ENCODE data around the gene ZBED5.

The ZBED5 gene

DNA sequence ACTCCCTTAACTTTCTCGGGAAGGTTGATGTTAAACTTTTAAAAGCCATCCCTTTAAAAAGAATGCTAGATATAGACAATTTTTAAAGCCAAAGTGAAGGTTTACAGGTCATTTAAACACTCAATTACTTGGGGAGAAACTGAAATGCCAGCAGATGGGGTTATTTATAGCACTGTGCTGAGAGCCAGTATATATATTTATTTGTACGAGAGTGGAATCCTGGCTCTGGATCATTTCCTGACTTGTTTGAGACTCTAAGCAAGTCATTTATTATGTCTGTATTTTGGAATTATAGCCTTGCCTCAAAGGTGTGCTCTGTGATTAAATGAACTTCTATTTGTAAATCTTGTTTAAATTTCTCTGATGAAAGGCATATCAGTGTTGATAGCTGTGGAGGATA is 6.8 kb upstream of the ZBED5 start:
- TF ChIP-seq, protein P1, sequence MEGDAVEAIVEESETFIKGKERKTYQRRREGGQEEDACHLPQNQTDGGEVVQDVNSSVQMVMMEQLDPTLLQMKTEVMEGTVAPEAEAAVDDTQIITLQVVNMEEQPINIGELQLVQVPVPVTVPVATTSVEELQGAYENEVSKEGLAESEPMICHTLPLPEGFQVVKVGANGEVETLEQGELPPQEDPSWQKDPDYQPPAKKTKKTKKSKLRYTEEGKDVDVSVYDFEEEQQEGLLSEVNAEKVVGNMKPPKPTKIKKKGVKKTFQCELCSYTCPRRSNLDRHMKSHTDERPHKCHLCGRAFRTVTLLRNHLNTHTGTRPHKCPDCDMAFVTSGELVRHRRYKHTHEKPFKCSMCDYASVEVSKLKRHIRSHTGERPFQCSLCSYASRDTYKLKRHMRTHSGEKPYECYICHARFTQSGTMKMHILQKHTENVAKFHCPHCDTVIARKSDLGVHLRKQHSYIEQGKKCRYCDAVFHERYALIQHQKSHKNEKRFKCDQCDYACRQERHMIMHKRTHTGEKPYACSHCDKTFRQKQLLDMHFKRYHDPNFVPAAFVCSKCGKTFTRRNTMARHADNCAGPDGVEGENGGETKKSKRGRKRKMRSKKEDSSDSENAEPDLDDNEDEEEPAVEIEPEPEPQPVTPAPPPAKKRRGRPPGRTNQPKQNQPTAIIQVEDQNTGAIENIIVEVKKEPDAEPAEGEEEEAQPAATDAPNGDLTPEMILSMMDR (conservative IDR thresholded peaks at IDR 0.05; ENCODE audit: low read depth, low read length) = no peak
- DNase-seq (ENCODE audit: low read depth) = no peak
- no peak overlapping the region for H3K4me3 ChIP-seq (ENCODE audit: low read length)

GRCh38 chr11:10862446-10862845 is 4.6 kb upstream of the ZBED5 start:
- TF ChIP-seq, protein P1 (conservative IDR thresholded peaks at IDR 0.05; ENCODE audit: low read depth, low read length) = no peak
- no peak for DNase-seq (ENCODE audit: low read depth)
- no peak overlapping the region for H3K4me3 ChIP-seq (ENCODE audit: low read length)

- TF ChIP-seq, protein P1 (conservative IDR thresholded peaks at IDR 0.05; ENCODE audit: low read depth, low read length) = no peak
- H3K4me3 ChIP-seq (ENCODE audit: low read length) = no peak overlapping the region
- DNase-seq (ENCODE audit: low read depth) = no peak
These were observed 3.9 kb upstream of the ZBED5 start for GRCh38 chr11:10861799-10862198.

DNA sequence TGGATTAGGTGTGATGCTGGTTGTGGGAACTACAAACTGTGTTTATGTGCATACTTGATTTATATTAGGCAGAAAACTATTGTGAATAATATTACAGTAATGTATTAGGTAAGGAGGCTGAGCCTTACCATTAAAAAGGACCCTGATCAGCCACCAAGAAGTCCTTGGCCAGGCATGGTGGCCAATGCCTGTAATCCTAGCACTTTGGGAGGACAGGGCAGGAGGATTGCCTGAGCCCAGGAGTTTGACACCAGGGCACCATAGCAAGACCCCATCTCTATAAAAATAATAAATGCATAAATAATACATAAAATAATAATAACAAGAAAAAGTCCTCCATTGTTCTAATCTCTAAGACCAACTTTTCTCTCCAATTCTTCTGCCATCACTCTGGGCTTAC is 3.2 kb upstream of the ZBED5 start:
- no peak for DNase-seq (ENCODE audit: low read depth)
- H3K4me3 ChIP-seq (ENCODE audit: low read length) = no peak overlapping the region
- TF ChIP-seq, protein P1 (conservative IDR thresholded peaks at IDR 0.05; ENCODE audit: low read depth, low read length) = no peak

DNA sequence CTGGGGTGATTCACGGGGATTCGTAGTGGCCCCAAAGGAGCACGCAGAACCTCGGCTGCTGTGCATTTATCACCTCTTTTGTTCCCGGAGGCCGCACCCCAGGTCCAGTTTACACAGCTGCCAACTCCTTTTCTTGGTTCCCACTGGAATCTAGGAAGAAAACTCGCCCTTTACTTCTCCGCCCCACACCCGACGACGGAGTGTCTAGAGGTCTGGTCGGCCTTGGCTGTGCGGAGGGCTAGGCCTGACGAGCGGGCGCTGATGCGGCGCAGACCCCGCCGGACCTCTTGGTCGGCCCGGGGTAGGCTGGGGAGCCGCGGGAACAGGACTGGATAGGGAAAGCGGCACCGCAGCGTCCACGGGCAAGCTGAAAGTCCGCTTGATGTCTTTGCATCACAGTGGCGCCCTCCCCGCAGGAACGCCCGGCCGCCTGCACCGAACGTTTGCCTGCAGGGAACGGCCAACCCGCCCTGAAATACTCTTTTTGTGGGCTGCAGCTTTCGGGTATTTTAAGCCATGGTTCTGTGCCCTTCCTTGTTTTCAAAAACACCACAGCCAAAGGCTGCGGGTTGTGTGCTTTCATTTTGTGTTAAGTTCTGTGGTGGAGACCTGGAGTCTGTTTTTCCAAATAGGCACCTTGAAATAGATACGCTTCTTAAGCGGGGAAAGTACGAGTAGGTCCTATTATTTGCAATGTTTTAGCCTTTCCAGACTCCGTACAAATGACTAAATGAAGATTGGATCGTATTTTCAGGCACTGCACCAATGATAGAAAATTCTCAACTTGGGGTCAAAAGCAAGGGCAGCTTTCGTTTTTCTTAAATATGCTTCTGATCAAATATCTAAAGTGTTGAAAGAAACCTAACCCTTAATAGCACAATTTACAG is 829 bp upstream of the ZBED5 start:
- H3K4me3 ChIP-seq (ENCODE audit: low read length) = peak overlapping the region; percentile 93
- no peak for DNase-seq (ENCODE audit: low read depth)
- TF ChIP-seq, protein P1 (conservative IDR thresholded peaks at IDR 0.05; ENCODE audit: low read depth, low read length) = no peak

GRCh38 chr11:10857459-10857708 is 469 bp downstream of the ZBED5 start:
- H3K4me3 ChIP-seq (ENCODE audit: low read length) = peak overlapping the region; percentile 93
- TF ChIP-seq, protein P1 (conservative IDR thresholded peaks at IDR 0.05; ENCODE audit: low read depth, low read length) = no peak
- no peak for DNase-seq (ENCODE audit: low read depth)
